Effector memory CD4-positive, alpha-beta T cell (primary cell): ENCODE results near the gene PROKR1.
"Not testable (repeated sequence)": the region's sequence is repeated elsewhere in the genome, so short reads cannot be mapped to it uniquely, and the experiment has no call there.

Experiments used
- DNase-seq, 3 donors: peaks; one replicate each; pipeline ENCODE4 v3.0.0-alpha.2; 2020
- H3K27ac ChIP-seq: 2 replicates; pipeline ENCODE4 v1.7.0; 2013; ENCODE audit warnings: mild to moderate bottlenecking, low read length, moderate library complexity; ENCODE audit not compliant: insufficient read depth, poor library complexity, severe bottlenecking
- H3K27me3 ChIP-seq: replicated peaks from 2 replicates; pipeline ENCODE4 v1.7.0; 2013; ENCODE audit warnings: mild to moderate bottlenecking, low read length; ENCODE audit not compliant: insufficient read depth, control insufficient read depth, poor library complexity, severe bottlenecking
- H3K36me3 ChIP-seq: 2 replicates; pipeline ENCODE4 v1.7.0; 2013; ENCODE audit warnings: mild to moderate bottlenecking, low read length, moderate library complexity; ENCODE audit not compliant: control insufficient read depth, insufficient read depth
- H3K4me1 ChIP-seq: 2 replicates; pipeline ENCODE4 v1.7.0; 2013; ENCODE audit warnings: low read length, mild to moderate bottlenecking; ENCODE audit not compliant: control insufficient read depth, insufficient read depth, poor library complexity, severe bottlenecking
- H3K4me3 ChIP-seq: 2 replicates; pipeline ENCODE4 v1.7.0; 2013; ENCODE audit warnings: low read length, low read depth, mild to moderate bottlenecking; ENCODE audit not compliant: insufficient read depth, poor library complexity, severe bottlenecking
- H3K9me3 ChIP-seq: 2 replicates; pipeline ENCODE4 v1.7.0; 2013; ENCODE audit warnings: mild to moderate bottlenecking, low read length, moderate library complexity; ENCODE audit not compliant: control insufficient read depth

Gene PROKR1

DNA sequence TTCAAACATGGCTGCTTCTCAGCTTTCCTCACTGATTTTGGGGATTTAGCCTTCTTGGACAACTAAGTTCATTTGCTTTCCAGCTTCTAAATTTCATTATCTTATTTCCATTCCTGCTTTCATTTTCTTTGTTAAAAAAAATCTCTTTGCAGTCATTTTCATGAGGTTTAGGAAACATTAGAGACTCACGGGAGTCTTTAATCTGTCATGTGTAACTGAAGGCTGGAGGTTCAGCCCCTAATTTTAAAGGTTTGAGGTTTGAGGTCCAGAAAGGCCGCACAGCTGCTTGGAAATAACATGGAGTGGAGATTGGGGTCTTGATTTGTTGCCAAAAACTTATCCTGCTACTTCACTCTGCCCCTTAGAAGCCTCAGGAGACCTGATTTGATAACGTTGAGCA lies 30.3 kb downstream of the PROKR1 start:
- no peak overlapping the region for H3K4me3 ChIP-seq
- H3K9me3 ChIP-seq, result no peaks in the 10 kb centered on the region
- no peaks in the 10 kb centered on the region for H3K4me1 ChIP-seq
- no peaks in the 10 kb centered on the region for H3K36me3 ChIP-seq
- H3K27ac ChIP-seq, result no peak overlapping the region
- no peak for DNase-seq
- no peaks in the 10 kb centered on the region for H3K27me3 ChIP-seq

DNA sequence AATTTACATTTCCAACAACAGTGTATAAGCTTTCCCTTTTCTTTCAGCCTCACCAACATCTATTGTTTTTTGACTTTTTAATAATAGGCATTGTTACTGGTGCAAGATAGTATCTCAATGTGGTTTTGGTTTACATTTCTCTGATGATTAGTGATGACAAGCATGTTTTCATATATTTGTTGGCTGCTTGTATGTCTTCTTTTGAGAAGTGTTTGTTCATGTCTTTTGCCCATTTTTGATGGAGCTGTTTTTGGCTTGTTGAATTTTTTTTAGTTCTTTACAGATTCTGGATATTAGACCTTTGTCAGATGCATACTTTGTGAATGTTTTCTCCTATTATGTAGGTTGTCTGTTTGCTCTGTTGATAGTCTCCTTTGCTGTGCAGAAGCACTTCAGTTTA lies 32.1 kb downstream of the PROKR1 start:
- Histone ChIP-seq H3K4me1 (no peaks in the 10 kb centered on the region), H3K36me3 (no peaks in the 10 kb centered on the region), H3K27ac (no peak overlapping the region), H3K9me3 (no peaks in the 10 kb centered on the region), H3K4me3 (no peak overlapping the region), H3K27me3 (no peaks in the 10 kb centered on the region)
- no peak for DNase-seq

DNA sequence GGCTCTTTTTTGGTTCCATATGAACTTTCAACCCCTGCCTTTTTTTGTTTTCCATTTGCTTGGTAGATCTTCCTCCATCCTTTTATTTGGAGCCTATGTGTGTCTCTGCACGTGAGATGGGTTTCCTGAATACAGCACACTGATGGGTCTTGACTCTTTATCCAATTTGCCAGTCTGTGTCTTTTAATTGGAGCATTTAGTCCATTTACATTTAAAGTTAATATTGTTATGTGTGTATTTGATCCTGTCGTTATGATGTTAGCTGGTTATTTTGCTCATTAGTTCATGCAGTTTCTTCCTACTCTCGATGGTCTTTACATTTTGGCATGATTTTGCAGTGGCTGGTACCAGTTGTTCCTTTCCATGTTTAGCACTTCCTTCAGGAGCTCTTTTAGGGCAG lies 34.5 kb downstream of the PROKR1 start:
- H3K4me3 ChIP-seq, H3K4me1 ChIP-seq, H3K27ac ChIP-seq, H3K36me3 ChIP-seq, DNase-seq, H3K27me3 ChIP-seq, H3K9me3 ChIP-seq: not testable (repeated sequence)

DNA sequence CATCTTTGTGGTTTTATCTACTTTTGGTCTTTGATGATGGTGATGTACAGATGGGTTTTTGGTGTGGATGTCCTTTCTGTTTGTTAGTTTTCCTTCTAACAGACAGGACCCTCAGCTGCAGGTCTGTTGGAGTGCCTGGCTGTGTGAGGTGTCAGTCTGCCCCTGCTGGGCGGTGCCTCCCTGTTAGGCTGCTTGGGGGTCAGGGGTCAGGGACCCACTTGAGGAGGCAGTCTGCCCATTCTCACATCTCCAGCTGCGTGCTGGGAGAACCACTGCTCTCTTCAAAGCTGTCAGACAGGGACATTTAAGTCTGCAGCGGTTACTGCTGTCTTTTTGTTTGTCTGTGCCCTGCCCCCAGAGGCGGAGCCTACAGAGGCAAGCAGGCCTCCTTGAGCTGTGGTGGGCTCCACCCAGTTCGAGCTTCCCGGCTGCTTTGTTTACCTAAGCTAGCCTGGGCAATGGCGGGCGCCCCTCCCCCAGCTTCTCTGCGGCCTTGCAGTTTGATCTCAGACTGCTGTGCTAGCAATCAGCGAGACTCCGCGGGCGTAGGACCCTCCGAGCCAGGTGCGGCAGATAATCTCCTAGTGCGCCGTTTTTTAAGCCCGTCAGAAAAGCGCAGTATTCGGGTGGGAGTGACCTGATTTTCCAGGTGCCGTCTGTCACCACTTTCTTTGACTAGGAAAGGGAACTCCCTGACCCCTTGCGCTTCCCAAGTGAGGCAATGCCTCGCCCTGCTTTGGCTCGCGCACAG lies 36.0 kb downstream of the PROKR1 start:
- H3K27me3 ChIP-seq, H3K9me3 ChIP-seq, DNase-seq, H3K36me3 ChIP-seq, H3K4me3 ChIP-seq, H3K27ac ChIP-seq, H3K4me1 ChIP-seq: not testable (repeated sequence)

DNA sequence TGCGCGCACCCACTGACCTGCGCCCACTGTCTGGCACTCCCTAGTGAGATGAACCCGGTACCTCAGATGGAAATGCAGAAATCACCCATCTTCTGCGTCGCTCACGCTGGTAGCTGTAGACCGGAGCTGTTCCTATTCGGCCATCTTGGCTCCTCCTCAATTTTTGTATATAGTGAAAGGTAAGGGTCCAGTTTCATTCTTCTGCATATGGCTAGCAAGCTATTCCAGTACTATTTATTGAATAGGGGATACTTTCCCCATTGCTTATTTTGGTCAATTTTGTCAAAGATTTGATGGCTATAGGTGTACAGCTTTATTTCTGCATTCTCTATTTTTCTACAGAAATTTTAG lies 36.5 kb downstream of the PROKR1 start:
- H3K36me3 ChIP-seq, H3K4me3 ChIP-seq, H3K27me3 ChIP-seq, DNase-seq, H3K9me3 ChIP-seq, H3K4me1 ChIP-seq, H3K27ac ChIP-seq: not testable (repeated sequence)

DNA sequence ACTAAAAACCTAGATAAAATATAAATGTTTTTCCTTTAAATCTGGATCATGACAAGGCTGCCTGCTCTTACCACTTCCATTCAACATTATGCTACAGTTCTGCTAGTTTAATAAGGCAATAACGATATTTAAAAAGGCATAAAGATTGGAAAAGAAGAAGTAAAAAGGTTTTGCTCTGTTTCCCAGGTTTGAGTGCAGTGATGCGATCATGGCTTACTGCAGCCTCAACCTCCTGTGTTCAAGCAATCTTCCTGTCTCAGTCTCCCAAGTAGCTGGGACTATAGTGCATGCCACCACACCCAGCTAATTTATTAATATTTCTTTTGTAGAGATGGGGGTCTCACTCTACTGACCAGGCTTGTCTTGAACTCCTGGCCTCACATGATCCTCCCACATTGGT lies 40.8 kb downstream of the PROKR1 start:
- Histone ChIP-seq H3K27ac (no peak overlapping the region), H3K27me3 (no peaks in the 10 kb centered on the region), H3K9me3 (no peaks in the 10 kb centered on the region), H3K4me3 (no peak overlapping the region), H3K4me1 (no peaks in the 10 kb centered on the region), H3K36me3 (no peaks in the 10 kb centered on the region)
- no peak for DNase-seq

DNA sequence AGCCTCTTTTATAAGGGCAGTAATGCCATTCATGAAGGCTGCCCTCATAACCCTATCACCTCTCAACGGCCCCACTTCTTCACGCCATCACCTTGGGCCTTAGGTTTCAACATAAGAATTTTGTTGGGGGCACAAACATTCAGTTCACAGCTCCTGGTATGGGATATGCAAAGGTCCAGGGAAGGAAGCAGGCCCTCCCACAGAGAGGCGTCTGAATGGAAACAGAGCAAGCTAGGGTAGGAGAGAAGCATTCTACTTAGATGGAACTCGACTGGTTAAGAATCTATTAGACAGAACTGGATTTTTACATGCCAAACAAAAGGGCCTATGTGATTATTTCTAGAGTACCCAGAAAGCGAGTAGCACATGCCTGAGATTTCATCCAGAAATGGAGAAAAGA lies 42.8 kb downstream of the PROKR1 start:
- no peaks in the 10 kb centered on the region for H3K27me3 ChIP-seq
- H3K4me3 ChIP-seq, result no peak overlapping the region
- no peaks in the 10 kb centered on the region for H3K4me1 ChIP-seq
- no peak overlapping the region for H3K27ac ChIP-seq
- no peaks in the 10 kb centered on the region for H3K9me3 ChIP-seq
- no peak for DNase-seq
- no peaks in the 10 kb centered on the region for H3K36me3 ChIP-seq

DNA sequence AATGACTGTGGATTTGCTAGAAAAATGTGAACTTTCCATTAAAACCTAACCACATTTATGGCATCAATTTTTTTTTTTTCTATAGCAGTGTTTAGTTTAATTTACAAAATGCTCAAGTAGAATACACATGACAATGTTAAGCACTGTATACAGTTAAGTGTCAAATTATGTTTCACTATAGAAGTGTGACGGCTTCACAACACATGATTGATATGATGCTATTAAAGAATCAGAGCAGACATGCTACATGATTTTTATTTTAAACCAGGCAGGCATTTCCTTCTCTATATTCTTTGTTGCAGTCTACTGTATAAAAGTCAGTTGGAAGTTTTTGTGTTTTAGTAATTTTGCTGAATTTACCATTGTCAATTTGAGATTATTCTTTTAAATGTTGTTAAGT lies 43.6 kb downstream of the PROKR1 start:
- Histone ChIP-seq H3K36me3 (no peaks in the 10 kb centered on the region), H3K27ac (no peak overlapping the region), H3K27me3 (no peaks in the 10 kb centered on the region), H3K4me1 (no peaks in the 10 kb centered on the region), H3K4me3 (no peak overlapping the region), H3K9me3 (no peaks in the 10 kb centered on the region)
- DNase-seq, result no peak

DNA sequence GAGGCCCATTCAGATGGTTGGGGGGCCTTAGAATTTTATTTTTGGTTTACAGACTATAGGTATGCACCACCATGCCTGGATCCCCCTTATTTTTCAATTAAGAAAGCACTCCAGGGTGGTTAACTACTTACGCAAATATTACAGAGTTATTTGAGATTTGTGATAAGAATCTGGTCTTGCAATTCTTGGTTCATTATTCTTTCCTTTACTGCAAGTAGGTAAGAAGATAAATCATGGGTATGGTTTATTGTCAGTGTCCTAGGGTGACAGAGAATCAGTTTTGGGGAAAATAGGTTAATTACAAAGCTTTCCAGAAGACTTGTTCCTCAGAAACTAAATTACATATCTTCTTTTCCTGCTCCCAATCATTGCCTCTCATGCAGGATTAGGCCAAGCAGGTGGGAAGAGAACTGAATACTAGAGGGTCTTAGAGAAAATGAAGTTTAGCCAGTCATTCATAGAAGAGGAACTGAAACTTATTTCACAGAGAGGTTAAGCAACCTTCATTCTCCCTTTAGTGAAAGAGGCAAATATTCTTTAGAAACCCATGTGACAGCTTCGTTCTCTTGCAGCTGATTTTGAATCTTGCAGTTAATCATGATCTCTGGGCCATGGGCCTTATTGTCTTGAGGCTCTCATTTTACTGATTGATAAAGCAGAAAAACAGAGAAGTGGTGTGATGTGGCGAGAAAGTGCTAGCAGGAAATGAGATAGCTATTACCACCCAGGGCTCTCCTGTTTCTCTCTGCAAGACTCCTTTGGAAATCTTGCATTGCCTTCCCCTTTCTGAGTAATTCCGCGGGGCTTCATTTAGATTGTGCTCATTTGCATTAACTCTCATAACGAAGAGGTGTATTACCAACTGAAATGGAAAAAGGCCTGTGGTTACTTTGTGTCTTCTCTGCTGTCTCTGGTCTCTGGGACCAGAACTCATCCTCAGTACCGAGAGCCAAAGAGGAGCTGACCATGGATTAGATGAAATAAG lies 46.5 kb downstream of the PROKR1 start:
- Histone ChIP-seq H3K36me3 (no peaks in the 10 kb centered on the region), H3K27ac (no peak overlapping the region), H3K4me1 (no peaks in the 10 kb centered on the region), H3K27me3 (no peaks in the 10 kb centered on the region), H3K4me3 (no peak overlapping the region), H3K9me3 (no peaks in the 10 kb centered on the region)
- no peak for DNase-seq

DNA sequence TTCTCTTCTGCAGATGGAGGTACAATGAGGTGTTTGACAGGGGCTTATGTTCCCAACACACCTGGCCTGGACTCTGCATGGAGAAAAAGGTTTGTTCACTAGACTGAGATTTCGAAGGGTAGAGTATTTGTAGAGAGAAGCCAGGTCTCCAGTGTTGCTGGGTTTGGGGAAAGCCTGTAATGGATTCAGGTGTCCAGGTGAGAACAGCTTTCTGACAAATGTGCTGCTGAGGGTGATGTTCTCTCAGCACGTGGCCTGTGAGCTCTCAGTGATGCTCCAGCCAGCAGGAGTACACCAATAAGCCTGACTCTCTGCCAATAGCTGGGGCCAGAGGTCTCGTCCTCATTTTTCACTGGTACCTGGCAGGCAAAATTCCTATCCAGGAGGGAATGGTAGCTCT lies 47.5 kb downstream of the PROKR1 start:
- DNase-seq, result no peak
- Histone ChIP-seq H3K27ac (no peak overlapping the region), H3K36me3 (no peaks in the 10 kb centered on the region), H3K4me3 (no peak overlapping the region), H3K27me3 (no peaks in the 10 kb centered on the region), H3K9me3 (no peaks in the 10 kb centered on the region), H3K4me1 (no peaks in the 10 kb centered on the region)
